Progenitor cell of endocrine pancreas (in vitro differentiated cells): Measurements from ENCODE around the gene UNC45A. TPM values are rescaled to one million over a fixed set of nuclear protein-coding genes. Genes with fewer than 3 reads are reported as not detected.
A peak's percentile ranks its signal among the peaks of the same experiment; 100 is the strongest.

Source experiments
- DNase-seq: peaks from one replicate; pipeline ENCODE4 v3.0.0; 2021; ENCODE audit warnings: low spot score; ENCODE audit not compliant: unreplicated experiment
- H3K27ac Mint-ChIP-seq: 2 replicates; pipeline ENCODE4 v1.8.0; 2021; ENCODE audit warnings: mild to moderate bottlenecking, moderate library complexity, mixed read lengths
- H3K27me3 Mint-ChIP-seq: 2 replicates; pipeline ENCODE4 v1.8.0; 2021; ENCODE audit warnings: mixed read lengths
- H3K36me3 Mint-ChIP-seq: 2 replicates; pipeline ENCODE4 v1.8.0; 2022; ENCODE audit warnings: mixed read lengths; ENCODE audit not compliant: insufficient read depth
- H3K4me1 Mint-ChIP-seq: 2 replicates; pipeline ENCODE4 v1.8.0; 2021; ENCODE audit warnings: low read depth, mixed read lengths
- H3K4me3 Mint-ChIP-seq: 2 replicates; pipeline ENCODE4 v1.8.0; 2021; ENCODE audit warnings: low read depth, mild to moderate bottlenecking, moderate library complexity, mixed read lengths
- H3K9me3 Mint-ChIP-seq: 2 replicates; pipeline ENCODE4 v1.8.0; 2021; ENCODE audit warnings: low read depth, mixed read lengths
- total RNA-seq: library from RNA; stranded (reverse); gene quantifications from 2 replicates; pipeline ENCODE4 v1.2.1, GENCODE V29; 2021
- TF ChIP-seq, protein P1 (sequence below): fragments of 200-600 bp; sonication (generic); IDR thresholded peaks from one replicate; pipeline ENCODE4 v1.5.0; 2021; ENCODE audit warnings: antibody characterized with exemption, mild to moderate bottlenecking; ENCODE audit not compliant: unreplicated experiment

UNC45A gene
- total RNA-seq, 1 donor from 2014 or later = 90.6 TPM

DNA sequence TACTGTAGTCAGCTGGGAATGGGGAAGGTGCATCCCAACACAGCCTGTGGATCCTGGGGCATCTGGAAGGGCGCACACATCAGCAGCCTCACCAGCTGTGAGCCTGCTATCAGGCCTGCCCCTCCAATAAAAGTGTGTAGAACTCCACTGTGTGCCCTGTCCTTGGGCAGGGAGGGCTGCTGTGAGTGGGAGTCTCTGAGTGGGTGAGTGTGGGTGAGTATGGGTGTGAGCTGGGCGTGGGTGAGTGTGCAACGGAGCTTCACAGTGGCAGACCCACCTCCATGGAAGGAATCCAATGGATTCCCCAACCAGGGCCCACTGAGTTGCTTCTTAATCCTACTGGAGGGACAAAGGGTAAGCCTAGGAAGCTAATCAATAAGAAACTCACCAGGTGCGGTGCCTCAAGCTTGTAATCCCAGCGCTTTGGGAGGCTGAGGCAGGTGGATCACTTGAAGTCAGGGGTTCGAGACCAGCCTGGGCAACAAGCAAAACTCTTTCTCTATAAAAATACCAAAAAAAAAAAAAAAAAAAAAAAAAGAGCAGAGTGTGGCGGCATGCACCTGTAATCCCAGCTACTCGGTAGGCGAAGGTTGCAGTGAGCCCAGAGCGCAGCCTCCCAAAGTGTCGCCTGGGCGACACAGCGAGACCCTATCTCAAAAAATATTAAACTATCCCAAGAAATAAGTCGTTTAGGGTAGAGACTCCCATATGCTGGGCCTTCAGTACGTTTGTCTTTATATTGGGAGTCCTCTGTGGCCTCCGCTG is 19.0 kb downstream of the UNC45A start:
- Mint-ChIP-seq H3K9me3 (no peaks in the 10 kb centered on the region), H3K27me3 (no peaks in the 10 kb centered on the region), H3K27ac (no peak overlapping the region), H3K4me1 (peaks cover 9% of the 10 kb centered on the region), H3K4me3 (peak overlapping the region; percentile 86), H3K36me3 (peaks cover 6% of the 10 kb centered on the region)
- TF ChIP-seq, protein P1, sequence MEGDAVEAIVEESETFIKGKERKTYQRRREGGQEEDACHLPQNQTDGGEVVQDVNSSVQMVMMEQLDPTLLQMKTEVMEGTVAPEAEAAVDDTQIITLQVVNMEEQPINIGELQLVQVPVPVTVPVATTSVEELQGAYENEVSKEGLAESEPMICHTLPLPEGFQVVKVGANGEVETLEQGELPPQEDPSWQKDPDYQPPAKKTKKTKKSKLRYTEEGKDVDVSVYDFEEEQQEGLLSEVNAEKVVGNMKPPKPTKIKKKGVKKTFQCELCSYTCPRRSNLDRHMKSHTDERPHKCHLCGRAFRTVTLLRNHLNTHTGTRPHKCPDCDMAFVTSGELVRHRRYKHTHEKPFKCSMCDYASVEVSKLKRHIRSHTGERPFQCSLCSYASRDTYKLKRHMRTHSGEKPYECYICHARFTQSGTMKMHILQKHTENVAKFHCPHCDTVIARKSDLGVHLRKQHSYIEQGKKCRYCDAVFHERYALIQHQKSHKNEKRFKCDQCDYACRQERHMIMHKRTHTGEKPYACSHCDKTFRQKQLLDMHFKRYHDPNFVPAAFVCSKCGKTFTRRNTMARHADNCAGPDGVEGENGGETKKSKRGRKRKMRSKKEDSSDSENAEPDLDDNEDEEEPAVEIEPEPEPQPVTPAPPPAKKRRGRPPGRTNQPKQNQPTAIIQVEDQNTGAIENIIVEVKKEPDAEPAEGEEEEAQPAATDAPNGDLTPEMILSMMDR = no peak
- DNase-seq = no peak

DNA sequence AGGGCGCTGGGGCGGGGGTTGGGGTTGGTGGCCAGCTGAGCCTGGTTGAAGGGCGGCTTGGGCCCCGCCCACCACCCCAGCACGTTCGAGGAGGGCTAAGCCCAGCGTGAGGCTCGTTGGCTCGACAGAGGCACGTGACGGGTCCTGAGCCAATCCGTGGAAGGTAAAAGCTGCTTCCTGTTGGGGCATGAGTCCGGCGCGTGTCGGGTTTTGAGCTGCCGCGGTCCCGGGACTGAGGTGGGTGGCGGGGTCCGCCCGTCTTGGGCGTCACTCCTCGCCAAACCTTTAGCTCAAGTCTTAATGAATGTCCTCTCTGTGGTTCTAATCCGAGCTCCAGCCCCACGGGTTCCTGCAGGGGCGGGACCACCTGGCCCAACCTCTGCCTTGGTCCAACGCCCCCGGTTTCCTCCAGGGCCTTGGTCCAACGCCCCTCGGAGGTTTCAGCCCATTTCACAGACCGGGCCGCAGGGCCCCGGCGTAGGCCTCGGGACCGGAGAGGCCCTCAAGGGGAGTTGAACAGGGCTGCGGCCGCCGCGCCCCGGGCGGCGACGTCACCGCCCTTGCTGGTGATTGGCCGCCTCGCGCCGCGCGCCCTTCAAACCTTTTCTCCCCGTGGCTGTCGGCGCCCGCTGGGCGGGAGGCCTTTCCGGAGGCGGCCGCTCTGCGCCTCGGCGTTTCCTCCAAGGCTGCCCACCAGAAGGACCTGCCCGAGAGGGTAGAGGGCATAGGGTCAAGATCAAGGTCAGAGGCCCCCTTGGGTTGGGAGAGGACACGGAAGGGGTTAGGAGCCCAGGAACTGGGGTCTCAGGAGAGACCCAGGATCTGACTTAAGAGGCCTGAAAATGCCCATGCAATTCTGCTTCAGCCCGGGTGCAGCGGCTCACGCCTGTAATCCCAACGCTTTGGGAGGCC is 19.9 kb downstream of the UNC45A start, which contains the start of gene RCCD1:
Gene RCCD1, plus strand, starts transcription at position 173 of the 912 bp plus-strand sequence. CDS start 1,851 bp downstream, outside the sequence.
- no peaks in the 10 kb centered on the region for H3K9me3 Mint-ChIP-seq
- TF ChIP-seq, protein P1 = no peak
- no peaks in the 10 kb centered on the region for H3K27me3 Mint-ChIP-seq

GRCh38 chr15:90955624-90956273 is 20.7 kb downstream of the UNC45A start:
- H3K36me3 Mint-ChIP-seq = peaks cover 9% of the 10 kb centered on the region
- H3K9me3 Mint-ChIP-seq = no peaks in the 10 kb centered on the region
- no peaks in the 10 kb centered on the region for H3K27me3 Mint-ChIP-seq
- TF ChIP-seq, protein P1 = no peak
- H3K4me3 Mint-ChIP-seq = peak overlapping the region; percentile 86
- no peak overlapping the region for H3K27ac Mint-ChIP-seq
- DNase-seq = no peak
- H3K4me1 Mint-ChIP-seq = peaks cover 9% of the 10 kb centered on the region

More for the DNA sequence above, 19.9 kb downstream of the UNC45A start, which contains the start of gene RCCD1:
- DNase-seq = peak; percentile 80
- Mint-ChIP-seq H3K27ac (peak within 1 kb of the TSS; percentile 95), H3K36me3 (peaks cover 9% of the 10 kb centered on the region), H3K4me3 (peak within 1 kb of the TSS; percentile 86), H3K4me1 (peaks cover 9% of the 10 kb centered on the region)

DNA sequence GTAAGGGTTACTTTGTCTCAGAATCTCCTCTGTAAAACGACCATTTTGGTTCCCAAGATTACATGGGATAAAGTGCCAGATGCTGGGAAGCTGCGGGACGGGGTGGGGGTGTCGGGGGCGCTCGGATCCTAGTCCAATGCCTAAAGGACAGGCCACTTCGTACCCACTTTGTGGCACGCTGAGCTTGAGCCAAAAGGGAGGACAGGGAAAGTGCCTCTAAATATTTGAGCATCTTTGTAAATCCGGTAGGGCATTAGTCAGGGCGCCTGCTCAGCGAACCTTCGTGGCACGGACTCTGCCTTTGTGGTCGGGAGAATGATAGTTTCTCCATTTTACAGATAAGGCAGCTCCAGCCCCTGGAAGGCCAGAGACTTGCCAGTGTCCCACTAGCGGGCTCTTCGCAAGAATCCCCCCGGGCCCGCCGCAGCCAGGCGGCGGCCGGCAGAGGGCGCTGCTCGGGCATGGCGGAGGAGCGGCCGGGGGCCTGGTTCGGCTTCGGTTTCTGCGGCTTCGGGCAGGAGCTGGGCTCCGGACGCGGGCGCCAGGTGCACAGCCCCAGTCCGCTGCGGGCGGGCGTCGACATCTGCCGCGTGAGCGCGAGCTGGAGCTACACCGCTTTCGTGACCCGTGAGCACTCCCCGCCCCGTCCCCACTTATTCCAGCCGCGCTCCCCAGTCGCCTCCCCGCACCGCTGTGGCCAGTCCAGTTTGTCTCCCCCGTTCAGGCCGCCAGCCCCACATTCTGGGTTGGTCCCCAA is 21.4 kb downstream of the UNC45A start:
- peak; percentile 87 for DNase-seq

More for the DNA sequence above, 21.4 kb downstream of the UNC45A start:
- no peaks in the 10 kb centered on the region for H3K27me3 Mint-ChIP-seq
- peaks cover 9% of the 10 kb centered on the region for H3K4me1 Mint-ChIP-seq
- peak overlapping the region; percentile 86 for H3K4me3 Mint-ChIP-seq
- TF ChIP-seq, protein P1 = peak; percentile 98
- H3K27ac Mint-ChIP-seq = peak overlapping the region; percentile 69
- peaks cover 9% of the 10 kb centered on the region for H3K36me3 Mint-ChIP-seq
- H3K9me3 Mint-ChIP-seq = no peaks in the 10 kb centered on the region
